Uterus (tissue), 4 donors: ENCODE data around the gene IQCE. TPM values are rescaled to one million over a fixed set of nuclear protein-coding genes. Genes with fewer than 3 reads are reported as not detected.

ENCODE experiments used
- DNase-seq, 2 donors: peaks; one replicate each; pipeline ENCODE4 v3.0.0-alpha.2; 2019 to 2020
- H3K27ac ChIP-seq, 2 donors: fragments of 200-600 bp; sonication (generic); 1 replicate in 1 of 2; 2 replicates in 1 of 2; pipeline ENCODE4 v1.5.1; 2016 to 2018
- H3K27me3 ChIP-seq, 2 donors: fragments of 200-600 bp; sonication (generic); one replicate each; pipeline ENCODE4 v1.5.1; 2018 to 2019; ENCODE audit warnings: control low read depth in 1 of 2
- H3K36me3 ChIP-seq, 2 donors: fragments of 200-600 bp; sonication (generic); one replicate each; pipeline ENCODE4 v1.5.1; 2019; ENCODE audit warnings: control low read depth in 1 of 2
- H3K4me1 ChIP-seq, 2 donors: fragments of 200-600 bp; sonication (generic); one replicate each; pipeline ENCODE4 v1.5.1; 2018 to 2019; ENCODE audit warnings: control low read depth in 1 of 2
- H3K4me3 ChIP-seq, 2 donors: fragments of 200-600 bp; sonication (generic); 1 replicate in 1 of 2; 2 replicates in 1 of 2; pipeline ENCODE4 v1.5.1; 2018 to 2019; ENCODE audit warnings: mild to moderate bottlenecking in 1 of 2
- H3K9me3 ChIP-seq, 2 donors: fragments of 200-600 bp; sonication (generic); one replicate each; pipeline ENCODE4 v1.5.1; 2019; ENCODE audit warnings: control low read depth in 1 of 2
- CTCF ChIP-seq, 4 experiments: fragments of 200-600 bp in 2 of 4; fragments of 450-650 bp in 2 of 4; sonication (generic) in 2 of 4; IDR thresholded peaks; one replicate each; pipeline ENCODE4 v1.5.1; 2016 to 2019; ENCODE audit warnings: antibody characterized with exemption in 4 of 4, mild to moderate bottlenecking in 2 of 4, moderate library complexity in 1 of 4
- POLR2A ChIP-seq, 2 donors: fragments of 450-650 bp; IDR thresholded peaks; one replicate each; pipeline ENCODE4 v1.6.1; 2016; ENCODE audit warnings: antibody characterized with exemption in 2 of 2, mild to moderate bottlenecking in 1 of 2, moderate library complexity in 1 of 2
- intact Hi-C: fragments of 100-400 bp; cut with DNase I; formaldehyde crosslinking; loops from one replicate; pipeline ENCODE4 v1.15.1; 2023; ENCODE audit warnings: low total_unique reads
- total RNA-seq, 4 donors: library from RNA; depleted of rRNA in 3 of 4; stranded (reverse); fragments of >200 nt in 3 of 4; gene quantifications; one replicate each; pipeline versions ENCODE4 v1.1.0 to v1.2.4, GENCODE V29; 2014 to 2023
- donor health status: DM: yes; HTN: yes; CAD: no.

Gene IQCE
- total RNA-seq, 4 donors from 2014 or later, result 6.8 to 28.0 (median 16.9) TPM

GRCh38 chr7:2577914-2578680, 19.3 kb downstream of the IQCE start:
- Histone ChIP-seq H3K36me3 (no peaks in the 10 kb centered on the region), H3K4me1 (no peaks in the 10 kb centered on the region), H3K9me3 (no peaks in the 10 kb centered on the region), H3K27me3 (no peaks in the 10 kb centered on the region), H3K4me3 (no peak overlapping the region), H3K27ac (no peak overlapping the region)
- no peak for DNase-seq
- no peak for TF ChIP-seq CTCF (IDR thresholded peaks at IDR 0.05)
- no peak for TF ChIP-seq POLR2A (IDR thresholded peaks at IDR 0.05)
- intact Hi-C loops, result no loop called here

GRCh38 chr7:2580636-2581035, 21.9 kb downstream of the IQCE start:
- no peaks in the 10 kb centered on the region for H3K27me3 ChIP-seq
- H3K4me1 ChIP-seq, result no peaks in the 10 kb centered on the region
- no peak for DNase-seq
- no peak for TF ChIP-seq CTCF (IDR thresholded peaks at IDR 0.05)
- TF ChIP-seq POLR2A (IDR thresholded peaks at IDR 0.05), result no peak
- H3K9me3 ChIP-seq, result no peaks in the 10 kb centered on the region
- H3K4me3 ChIP-seq, result no peak overlapping the region
- intact Hi-C loops, result no loop called here
- no peaks in the 10 kb centered on the region for H3K36me3 ChIP-seq
- H3K27ac ChIP-seq, result no peak overlapping the region

GRCh38 chr7:2582006-2582735, 23.4 kb downstream of the IQCE start:
- no peak overlapping the region for H3K4me3 ChIP-seq
- no peak for DNase-seq
- intact Hi-C loops, result no loop called here
- H3K27me3 ChIP-seq, result no peaks in the 10 kb centered on the region
- no peaks in the 10 kb centered on the region for H3K9me3 ChIP-seq
- no peak for TF ChIP-seq POLR2A (IDR thresholded peaks at IDR 0.05)
- no peak for TF ChIP-seq CTCF (IDR thresholded peaks at IDR 0.05)
- no peaks in the 10 kb centered on the region for H3K4me1 ChIP-seq
- H3K36me3 ChIP-seq, result no peaks in the 10 kb centered on the region
- no peak overlapping the region for H3K27ac ChIP-seq

GRCh38 chr7:2583798-2584580, 25.2 kb downstream of the IQCE start:
- Histone ChIP-seq H3K27ac (no peak overlapping the region), H3K4me3 (no peak overlapping the region), H3K9me3 (no peaks in the 10 kb centered on the region), H3K4me1 (no peaks in the 10 kb centered on the region), H3K27me3 (no peaks in the 10 kb centered on the region), H3K36me3 (no peaks in the 10 kb centered on the region)
- no peak for DNase-seq
- TF ChIP-seq CTCF (IDR thresholded peaks at IDR 0.05) (no peak), POLR2A (IDR thresholded peaks at IDR 0.05) (no peak)
- intact Hi-C loops, result no loop called here
